ENCODE results near the gene ADAMTS18. TPM values are rescaled to one million over a fixed set of nuclear protein-coding genes. Genes with fewer than 3 reads are reported as not detected.
A peak's percentile ranks its signal among the peaks of the same experiment; 100 is the strongest.
"Not testable (repeated sequence)": the region's sequence is repeated elsewhere in the genome, so short reads cannot be mapped to it uniquely, and the experiment has no call there.

Gene ADAMTS18
- total RNA-seq, 4 donors from 2014 or later = 0.20 to 0.79 (median 0.27) TPM; not detected in 1

GRCh38 chr16:77250400-77250799, 184.4 kb downstream of the ADAMTS18 start:
- TF ChIP-seq, protein P1, sequence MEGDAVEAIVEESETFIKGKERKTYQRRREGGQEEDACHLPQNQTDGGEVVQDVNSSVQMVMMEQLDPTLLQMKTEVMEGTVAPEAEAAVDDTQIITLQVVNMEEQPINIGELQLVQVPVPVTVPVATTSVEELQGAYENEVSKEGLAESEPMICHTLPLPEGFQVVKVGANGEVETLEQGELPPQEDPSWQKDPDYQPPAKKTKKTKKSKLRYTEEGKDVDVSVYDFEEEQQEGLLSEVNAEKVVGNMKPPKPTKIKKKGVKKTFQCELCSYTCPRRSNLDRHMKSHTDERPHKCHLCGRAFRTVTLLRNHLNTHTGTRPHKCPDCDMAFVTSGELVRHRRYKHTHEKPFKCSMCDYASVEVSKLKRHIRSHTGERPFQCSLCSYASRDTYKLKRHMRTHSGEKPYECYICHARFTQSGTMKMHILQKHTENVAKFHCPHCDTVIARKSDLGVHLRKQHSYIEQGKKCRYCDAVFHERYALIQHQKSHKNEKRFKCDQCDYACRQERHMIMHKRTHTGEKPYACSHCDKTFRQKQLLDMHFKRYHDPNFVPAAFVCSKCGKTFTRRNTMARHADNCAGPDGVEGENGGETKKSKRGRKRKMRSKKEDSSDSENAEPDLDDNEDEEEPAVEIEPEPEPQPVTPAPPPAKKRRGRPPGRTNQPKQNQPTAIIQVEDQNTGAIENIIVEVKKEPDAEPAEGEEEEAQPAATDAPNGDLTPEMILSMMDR (IDR thresholded peaks at IDR 0.05) = no peak
- Histone ChIP-seq H3K27ac (no peak overlapping the region), H3K4me1 (no peaks in the 10 kb centered on the region), H3K4me3 (no peak overlapping the region), H3K9me3 (no peaks in the 10 kb centered on the region), H3K27me3 (no peaks in the 10 kb centered on the region), H3K36me3 (no peaks in the 10 kb centered on the region)
- in situ Hi-C loops (cut with MboI; ENCODE audit: low pct_ligation_motif_present in 1 of 4, low pct_unique_long_range_greater_than_20kb in 1 of 4, low sequenced_read_pairs in 3 of 4) = no loop called here
- intact Hi-C loops (cut with DNase I; ENCODE audit: low total_unique reads) = no loop called here
- DNase-seq = no peak
- WGBS, 2 donors (ENCODE audit: low coverage in 1 of 2) = 83% methylated on average over 4 of the region's 4 CpGs

- no peaks in the 10 kb centered on the region for H3K27me3 ChIP-seq
- no peak overlapping the region for H3K4me3 ChIP-seq
- WGBS, 2 donors (ENCODE audit: low coverage in 1 of 2) = 89% methylated on average over 2 of the region's 2 CpGs; no CpG with 5 or more reads in 1 of the 2 donors
- H3K9me3 ChIP-seq = no peaks in the 10 kb centered on the region
- TF ChIP-seq POLR2AphosphoS5 (IDR thresholded peaks at IDR 0.05) (no peak), POLR2A (IDR thresholded peaks at IDR 0.05) (no peak), EP300 (IDR thresholded peaks at IDR 0.05; ENCODE audit: low read depth) (no peak)
- TF ChIP-seq, protein P1 (IDR thresholded peaks at IDR 0.05) = no peak
- H3K36me3 ChIP-seq = no peaks in the 10 kb centered on the region
- H3K27ac ChIP-seq = no peak overlapping the region
- in situ Hi-C loops (cut with MboI; ENCODE audit: low pct_ligation_motif_present in 1 of 4, low pct_unique_long_range_greater_than_20kb in 1 of 4, low sequenced_read_pairs in 3 of 4) = no loop called here
- no peaks in the 10 kb centered on the region for H3K4me1 ChIP-seq
- no peak for DNase-seq
- intact Hi-C loops (cut with DNase I; ENCODE audit: low total_unique reads) = no loop called here
Measured at GRCh38 chr16:77246150-77246549, 188.7 kb downstream of the ADAMTS18 start.

DNA sequence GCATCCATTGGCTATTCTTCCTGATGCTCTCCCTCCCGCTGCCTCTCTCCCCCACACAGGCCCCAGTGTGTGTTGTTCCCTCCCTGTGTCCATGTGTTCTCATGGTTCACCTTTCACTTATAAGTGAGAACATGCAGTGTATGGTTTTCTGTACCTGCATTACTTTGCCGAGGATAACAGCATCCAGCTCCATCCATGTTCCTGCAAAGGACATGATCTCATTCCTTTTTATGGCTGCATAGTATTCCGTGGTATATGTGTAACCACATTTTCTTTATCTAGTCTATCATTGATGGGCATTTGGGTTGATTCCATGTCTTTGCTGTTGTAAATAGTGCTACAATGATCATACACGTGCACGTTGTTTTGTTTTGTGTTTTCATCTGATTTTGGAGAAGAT, 192.4 kb downstream of the ADAMTS18 start:
- H3K4me3 ChIP-seq; H3K36me3 ChIP-seq; H3K9me3 ChIP-seq; H3K27me3 ChIP-seq; intact Hi-C loops (cut with DNase I; ENCODE audit: low total_unique reads); in situ Hi-C loops (cut with MboI; ENCODE audit: low pct_ligation_motif_present in 1 of 4, low pct_unique_long_range_greater_than_20kb in 1 of 4, low sequenced_read_pairs in 3 of 4); H3K4me1 ChIP-seq; DNase-seq; H3K27ac ChIP-seq: not testable (repeated sequence)
- WGBS, 2 donors (ENCODE audit: low coverage in 1 of 2) = 86 to 90% methylated on average over 5 of the region's 5 CpGs

DNA sequence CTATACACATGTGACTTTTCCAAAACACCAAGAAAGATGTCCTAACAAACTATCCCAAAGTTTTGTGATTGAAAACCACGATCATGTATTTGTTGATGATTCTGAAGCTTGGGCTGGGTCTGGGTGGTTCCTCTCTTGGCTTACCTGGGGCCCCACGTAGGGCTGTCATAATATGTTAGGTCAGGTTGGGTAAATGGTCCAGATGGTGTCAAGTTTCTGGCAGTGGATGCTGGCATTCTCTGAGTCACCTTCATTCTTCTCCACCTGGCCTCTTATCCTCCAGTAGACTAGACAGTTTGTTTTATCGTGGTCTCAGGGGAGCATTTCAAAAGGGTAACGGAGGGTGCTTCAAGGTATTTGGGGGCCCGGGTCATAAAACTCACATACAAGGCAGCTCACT, 196.2 kb downstream of the ADAMTS18 start:
- no peaks in the 10 kb centered on the region for H3K36me3 ChIP-seq
- in situ Hi-C loops (cut with MboI; ENCODE audit: low pct_ligation_motif_present in 1 of 4, low pct_unique_long_range_greater_than_20kb in 1 of 4, low sequenced_read_pairs in 3 of 4) = loop anchor here in 3 of 4 donors (5.0 kb wide), 1 partner anchor 349 kb away; no protein-coding TSS in a partner anchor
- no peak overlapping the region for H3K4me3 ChIP-seq
- TF ChIP-seq, protein P1 (IDR thresholded peaks at IDR 0.05) = no peak
- TF ChIP-seq POLR2A (IDR thresholded peaks at IDR 0.05) = no peak
- TF ChIP-seq EP300 (IDR thresholded peaks at IDR 0.05; ENCODE audit: low read depth) = no peak
- TF ChIP-seq POLR2AphosphoS5 (IDR thresholded peaks at IDR 0.05) = no peak
- 70% methylated on average over 5 of the region's 5 CpGs; no CpG with 5 or more reads in 1 of the 2 donors for WGBS, 2 donors (ENCODE audit: low coverage in 1 of 2)
- DNase-seq = no peak
- H3K9me3 ChIP-seq = no peaks in the 10 kb centered on the region
- H3K27me3 ChIP-seq = peaks cover 15% of the 10 kb centered on the region
- intact Hi-C loops (cut with DNase I; ENCODE audit: low total_unique reads) = loop anchor here (5.0 kb wide), 1 partner anchor 344 kb away; no protein-coding TSS in a partner anchor
- peaks cover 0 to 2% (median 0%) of the 10 kb centered on the region in 4 donors for H3K4me1 ChIP-seq
- H3K27ac ChIP-seq = no peak overlapping the region

DNA sequence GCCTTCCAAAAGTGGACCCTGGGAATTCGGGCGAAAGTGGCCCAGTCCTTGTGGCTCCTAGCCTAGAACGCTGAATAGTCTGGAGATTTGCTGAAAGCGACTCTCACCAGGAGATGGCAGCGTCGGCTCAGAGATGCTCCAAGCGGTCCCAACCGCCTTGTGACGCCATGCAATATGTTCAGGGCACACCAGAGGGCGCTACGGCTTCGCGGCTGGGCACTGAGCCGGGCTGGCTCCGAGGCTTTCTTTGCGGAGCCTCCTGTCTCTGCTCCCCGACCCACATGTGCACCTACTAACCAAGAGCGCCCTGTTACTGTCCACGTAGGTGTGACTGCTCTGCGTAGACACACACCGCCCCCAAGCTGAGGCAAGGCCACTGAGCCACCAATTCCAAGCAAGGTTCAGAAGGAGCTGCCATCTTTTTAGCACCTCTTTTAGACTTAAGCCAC, 198.7 kb downstream of the ADAMTS18 start:
- no peaks in the 10 kb centered on the region for H3K9me3 ChIP-seq
- 1% methylated on average over 17 of the region's 21 CpGs; no CpG with 5 or more reads in 1 of the 2 donors for WGBS, 2 donors (ENCODE audit: low coverage in 1 of 2)
- intact Hi-C loops (cut with DNase I; ENCODE audit: low total_unique reads) = loop anchor here (5.0 kb wide), 1 partner anchor 346 kb away; no protein-coding TSS in a partner anchor
- H3K27ac ChIP-seq = no peak overlapping the region
- no peaks in the 10 kb centered on the region for H3K36me3 ChIP-seq
- peak; percentile 89 for DNase-seq
- H3K27me3 ChIP-seq = peaks cover 25% of the 10 kb centered on the region
- TF ChIP-seq EP300 (IDR thresholded peaks at IDR 0.05; ENCODE audit: low read depth) (no peak), POLR2A (IDR thresholded peaks at IDR 0.05) (no peak), POLR2AphosphoS5 (IDR thresholded peaks at IDR 0.05) (no peak)
- TF ChIP-seq, protein P1 (IDR thresholded peaks at IDR 0.05) = peak; percentile 97 to 99 (median 99)
- peak overlapping the region in 1 of 4 donors; percentile 10 for H3K4me3 ChIP-seq
- in situ Hi-C loops (cut with MboI; ENCODE audit: low pct_ligation_motif_present in 1 of 4, low pct_unique_long_range_greater_than_20kb in 1 of 4, low sequenced_read_pairs in 3 of 4) = loop anchor here in 3 of 4 donors (5.0 kb wide), 1 partner anchor 351 kb away; no protein-coding TSS in a partner anchor
- H3K4me1 ChIP-seq = peaks cover 0 to 2% (median 0%) of the 10 kb centered on the region in 4 donors
